ENCODE data around the gene VPS8. TPM values are rescaled to one million over a fixed set of nuclear protein-coding genes. Genes with fewer than 3 reads are reported as not detected.

The VPS8 gene
- total RNA-seq, 6 experiments from 2014 or later: 26.8 to 34.8 (median 33.0) TPM

DNA sequence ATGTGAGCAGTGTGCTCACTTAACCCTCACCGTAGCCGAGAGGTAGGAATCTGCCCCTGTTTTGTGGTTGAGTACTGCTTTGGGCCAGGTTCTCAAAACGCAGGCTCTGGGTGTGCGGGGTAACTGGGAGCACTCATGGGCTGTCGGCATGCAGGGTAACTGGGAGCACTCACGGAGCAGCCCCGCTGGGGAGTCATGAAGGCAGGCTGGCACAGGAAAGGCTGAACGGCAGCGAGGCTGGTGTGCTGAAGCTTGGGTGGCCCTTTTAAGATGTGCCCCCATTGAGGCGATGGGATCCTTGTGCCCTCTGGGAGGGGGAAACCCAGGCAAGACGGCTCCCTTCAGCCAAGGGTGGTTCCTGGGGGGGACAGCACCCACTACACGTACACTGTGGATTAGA lies 44.6 kb upstream of the VPS8 start:
- Mint-ChIP-seq H3K27me3 (ENCODE audit: insufficient read depth) (peaks cover 23% of the 10 kb centered on the region), H3K9me3 (no peaks in the 10 kb centered on the region), H3K36me3 (ENCODE audit: low read depth) (no peaks in the 10 kb centered on the region), H3K4me3 (no peak overlapping the region), H3K27ac (no peak overlapping the region), H3K4me1 (ENCODE audit: low read depth) (peaks cover 26% of the 10 kb centered on the region)
- TF ChIP-seq, protein P1, sequence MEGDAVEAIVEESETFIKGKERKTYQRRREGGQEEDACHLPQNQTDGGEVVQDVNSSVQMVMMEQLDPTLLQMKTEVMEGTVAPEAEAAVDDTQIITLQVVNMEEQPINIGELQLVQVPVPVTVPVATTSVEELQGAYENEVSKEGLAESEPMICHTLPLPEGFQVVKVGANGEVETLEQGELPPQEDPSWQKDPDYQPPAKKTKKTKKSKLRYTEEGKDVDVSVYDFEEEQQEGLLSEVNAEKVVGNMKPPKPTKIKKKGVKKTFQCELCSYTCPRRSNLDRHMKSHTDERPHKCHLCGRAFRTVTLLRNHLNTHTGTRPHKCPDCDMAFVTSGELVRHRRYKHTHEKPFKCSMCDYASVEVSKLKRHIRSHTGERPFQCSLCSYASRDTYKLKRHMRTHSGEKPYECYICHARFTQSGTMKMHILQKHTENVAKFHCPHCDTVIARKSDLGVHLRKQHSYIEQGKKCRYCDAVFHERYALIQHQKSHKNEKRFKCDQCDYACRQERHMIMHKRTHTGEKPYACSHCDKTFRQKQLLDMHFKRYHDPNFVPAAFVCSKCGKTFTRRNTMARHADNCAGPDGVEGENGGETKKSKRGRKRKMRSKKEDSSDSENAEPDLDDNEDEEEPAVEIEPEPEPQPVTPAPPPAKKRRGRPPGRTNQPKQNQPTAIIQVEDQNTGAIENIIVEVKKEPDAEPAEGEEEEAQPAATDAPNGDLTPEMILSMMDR (IDR thresholded peaks at IDR 0.05): no peak
- no peak for DNase-seq

DNA sequence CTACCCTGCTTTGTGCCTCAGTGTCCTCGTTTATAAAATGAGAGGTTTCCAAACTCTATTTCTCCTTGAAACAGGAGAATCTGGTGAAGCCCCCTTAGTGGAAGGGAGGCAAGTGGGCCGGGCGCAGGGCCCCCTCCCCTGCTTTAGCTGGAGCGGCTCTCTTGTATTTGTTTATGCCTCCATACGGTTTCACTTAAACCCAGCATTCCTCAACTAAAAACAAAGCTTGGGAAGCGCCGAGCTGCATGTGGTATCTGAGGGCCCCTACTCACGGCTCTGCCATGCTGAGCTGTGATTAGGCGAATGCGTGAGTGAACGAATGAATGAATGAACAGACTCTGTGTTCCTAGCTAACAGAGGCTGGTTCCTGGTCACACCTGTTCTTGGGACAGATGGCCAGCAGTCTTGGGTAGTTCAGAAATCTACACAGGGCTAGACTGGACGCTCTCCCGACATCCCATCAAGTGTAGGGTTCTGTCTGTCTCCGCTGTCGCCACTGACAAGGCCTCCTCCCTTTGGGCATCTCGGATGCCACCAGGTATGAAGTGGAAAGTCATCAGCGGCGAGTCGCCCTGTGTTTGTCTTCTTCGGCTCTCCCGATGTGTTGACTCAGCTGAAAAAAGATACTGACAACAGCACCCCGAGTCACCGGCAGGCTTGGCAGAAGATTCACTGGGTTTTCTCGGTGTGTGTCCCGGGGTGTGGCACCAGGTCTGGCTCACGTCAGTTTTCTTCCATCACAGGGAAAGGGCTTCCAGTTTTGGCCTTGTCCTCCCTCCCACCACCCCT lies 42.4 kb upstream of the VPS8 start:
- no peak overlapping the region for H3K4me3 Mint-ChIP-seq
- H3K27ac Mint-ChIP-seq: no peak overlapping the region
- H3K4me1 Mint-ChIP-seq (ENCODE audit: low read depth): peaks cover 34% of the 10 kb centered on the region
- H3K27me3 Mint-ChIP-seq (ENCODE audit: insufficient read depth): peaks cover 24% of the 10 kb centered on the region
- H3K36me3 Mint-ChIP-seq (ENCODE audit: low read depth): no peaks in the 10 kb centered on the region
- H3K9me3 Mint-ChIP-seq: no peaks in the 10 kb centered on the region
- DNase-seq: no peak
- TF ChIP-seq, protein P1 (IDR thresholded peaks at IDR 0.05): no peak

DNA sequence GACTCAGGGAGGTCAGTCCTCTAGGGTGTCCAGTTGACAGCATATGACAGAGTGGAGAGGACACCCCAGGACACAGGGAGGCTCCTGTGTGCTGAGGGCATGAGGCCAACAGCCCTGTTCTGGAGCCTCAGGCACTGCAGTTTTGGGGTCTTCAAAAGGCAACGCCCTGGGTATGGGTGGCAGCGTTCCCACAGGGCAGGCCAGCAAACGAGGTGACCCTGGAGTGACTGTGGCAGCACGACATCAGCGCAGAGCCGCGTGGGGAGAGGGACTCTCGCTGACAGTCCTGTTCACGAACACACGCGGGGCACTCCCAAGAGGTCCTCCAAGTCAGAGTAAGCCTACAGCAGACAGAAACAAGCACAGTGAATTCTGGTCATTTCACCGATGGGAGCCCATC lies 41.4 kb upstream of the VPS8 start:
- TF ChIP-seq, protein P1 (IDR thresholded peaks at IDR 0.05): no peak
- no peaks in the 10 kb centered on the region for H3K36me3 Mint-ChIP-seq (ENCODE audit: low read depth)
- H3K9me3 Mint-ChIP-seq: no peaks in the 10 kb centered on the region
- H3K27ac Mint-ChIP-seq: no peak overlapping the region
- peaks cover 29% of the 10 kb centered on the region for H3K4me1 Mint-ChIP-seq (ENCODE audit: low read depth)
- H3K4me3 Mint-ChIP-seq: no peak overlapping the region
- DNase-seq: no peak
- H3K27me3 Mint-ChIP-seq (ENCODE audit: insufficient read depth): peaks cover 27% of the 10 kb centered on the region

GRCh38 chr3:184771301-184772127 lies 40.5 kb upstream of the VPS8 start:
- Mint-ChIP-seq H3K4me3 (no peak overlapping the region), H3K27me3 (ENCODE audit: insufficient read depth) (peaks cover 28% of the 10 kb centered on the region), H3K36me3 (ENCODE audit: low read depth) (no peaks in the 10 kb centered on the region), H3K9me3 (no peaks in the 10 kb centered on the region), H3K27ac (no peak overlapping the region), H3K4me1 (ENCODE audit: low read depth) (peaks cover 21% of the 10 kb centered on the region)
- TF ChIP-seq, protein P1 (IDR thresholded peaks at IDR 0.05): no peak
- DNase-seq: no peak

GRCh38 chr3:184772667-184773272 lies 39.2 kb upstream of the VPS8 start:
- no peaks in the 10 kb centered on the region for H3K36me3 Mint-ChIP-seq (ENCODE audit: low read depth)
- no peaks in the 10 kb centered on the region for H3K9me3 Mint-ChIP-seq
- no peak for DNase-seq
- H3K4me1 Mint-ChIP-seq (ENCODE audit: low read depth): peaks cover 15% of the 10 kb centered on the region
- H3K4me3 Mint-ChIP-seq: no peak overlapping the region
- peaks cover 28% of the 10 kb centered on the region for H3K27me3 Mint-ChIP-seq (ENCODE audit: insufficient read depth)
- H3K27ac Mint-ChIP-seq: no peak overlapping the region
- TF ChIP-seq, protein P1 (IDR thresholded peaks at IDR 0.05): no peak
